MCF 10A (cell line): ENCODE data around the gene ZNF683. TPM values are rescaled to one million over a fixed set of nuclear protein-coding genes. Genes with fewer than 3 reads are reported as not detected.

ENCODE experiments used
- BruUV-seq: library from RNA; stranded (reverse); fragments of 400-500 nt; replicated peaks from 2 replicates; lab custom pipeline; 2021; lab: Mats Ljungman, UMichigan
- CTCF ChIA-PET: fragments of 300-600 bp; sonication (Branson Sonifier 250); formaldehyde crosslinking; extraction: SDS; loops from one replicate; lab custom pipeline; 2021; ENCODE audit warnings: antibody characterized with exemption, inconsistent platforms; lab: Yijun Ruan, JAX
- POLR2A ChIA-PET: fragments of 300-600, 350-650 bp; sonication (Branson Sonifier 250); formaldehyde crosslinking; extraction: SDS; loops from one replicate; lab custom pipeline; 2020; ENCODE audit warnings: antibody characterized with exemption, inconsistent platforms; lab: Yijun Ruan, JAX
- DNase-seq: peaks from one replicate; pipeline ENCODE4 v3.0.0-alpha.2; 2018; ENCODE audit not compliant: unreplicated experiment
- H3K27ac Mint-ChIP-seq: one replicate; pipeline ENCODE4 v1.8.0; 2022; ENCODE audit warnings: mild to moderate bottlenecking, low read depth, mixed read lengths; ENCODE audit not compliant: unreplicated experiment
- H3K27me3 Mint-ChIP-seq: one replicate; pipeline ENCODE4 v1.8.0; 2022; ENCODE audit warnings: mixed read lengths; ENCODE audit not compliant: insufficient read depth, unreplicated experiment
- H3K36me3 Mint-ChIP-seq: one replicate; pipeline ENCODE4 v1.8.0; 2022; ENCODE audit warnings: mild to moderate bottlenecking, moderate library complexity, mixed read lengths; ENCODE audit not compliant: insufficient read depth, unreplicated experiment
- H3K4me1 Mint-ChIP-seq: one replicate; pipeline ENCODE4 v1.8.0; 2022; ENCODE audit warnings: mixed read lengths; ENCODE audit not compliant: insufficient read depth, unreplicated experiment
- H3K4me3 Mint-ChIP-seq: one replicate; pipeline ENCODE4 v1.8.0; 2022; ENCODE audit warnings: mild to moderate bottlenecking, moderate library complexity, mixed read lengths; ENCODE audit not compliant: unreplicated experiment
- H3K9me3 Mint-ChIP-seq: one replicate; pipeline ENCODE4 v1.8.0; 2022; ENCODE audit warnings: mixed read lengths; ENCODE audit not compliant: unreplicated experiment
- CTCF ChIP-seq: fragments of 200-600 bp; IDR thresholded peaks from one replicate; pipeline ENCODE4 v1.8.0; 2022; ENCODE audit warnings: antibody characterized with exemption, mild to moderate bottlenecking; ENCODE audit not compliant: unreplicated experiment
- intact Hi-C: fragments of 100-400 bp; cut with micrococcal nuclease; formaldehyde crosslinking; loops from 2 replicates; pipeline ENCODE4 v1.14.1; 2022
- total RNA-seq: library from RNA; stranded (reverse); gene quantifications from 2 replicates; pipeline ENCODE4 v1.2.3, GENCODE V29; 2022

ZNF683 gene
- total RNA-seq, 1 experiment from 2014 or later = not detected

DNA sequence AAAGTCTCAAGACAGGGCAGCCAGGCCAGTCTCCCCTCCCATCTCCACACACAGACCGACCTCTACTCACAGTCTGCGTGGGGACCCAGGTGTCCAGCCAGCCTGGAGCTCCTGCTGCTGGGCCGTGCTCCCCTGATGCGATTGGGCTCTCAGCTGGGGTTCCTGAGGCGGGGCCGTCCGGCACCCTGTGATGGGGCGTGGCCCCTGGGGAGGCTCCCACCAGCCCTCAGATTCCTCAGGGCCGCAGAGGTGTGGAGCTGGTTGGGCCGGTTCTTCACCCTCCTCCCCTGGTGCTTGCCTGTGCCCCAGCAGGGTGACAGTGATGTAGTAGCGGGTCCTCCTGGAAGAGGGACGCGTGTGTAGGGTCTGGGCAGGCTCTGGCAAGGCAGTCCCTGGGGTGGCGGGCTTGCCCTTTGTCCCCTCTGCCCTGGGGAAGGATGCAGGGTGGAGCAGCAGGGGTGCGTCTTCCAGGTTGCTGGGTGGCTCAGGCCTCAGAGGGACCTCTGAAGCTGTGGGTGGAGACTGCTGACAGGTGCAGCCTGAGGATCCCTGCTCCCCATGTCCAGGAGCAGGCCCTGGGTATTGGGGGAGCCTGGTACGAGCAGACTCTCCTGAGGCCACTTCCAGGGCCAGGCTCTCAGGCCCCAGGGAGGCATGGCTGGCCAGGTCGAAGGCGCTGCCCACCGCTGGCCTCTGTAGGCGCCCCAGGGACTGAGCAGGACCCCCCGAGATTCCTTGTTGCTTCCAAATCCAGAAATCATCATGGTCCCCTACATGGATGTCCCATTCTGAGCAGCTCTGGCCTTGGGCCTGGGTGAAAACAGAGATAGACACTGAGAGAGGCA, 18.4 kb downstream of the ZNF683 start, which contains the start of gene CRYBG2:
TSS of gene CRYBG2 (minus strand) at position 155 of the 845 bp plus-strand sequence. CDS start 7,473 bp downstream, outside the sequence.
- Mint-ChIP-seq H3K4me3 (no peak within 1 kb of the TSS), H3K27me3 (no peaks in the 10 kb centered on the region), H3K9me3 (no peaks in the 10 kb centered on the region), H3K4me1 (peaks cover 50% of the 10 kb centered on the region), H3K36me3 (no peaks in the 10 kb centered on the region), H3K27ac (peak within 1 kb of the TSS; percentile 44)
- TF ChIP-seq CTCF = no peak
- ChIA-PET CTCF (interaction anchor here (0.6 to 2.2 kb wide), 4 partner anchors 8 to 217 kb away, joined by 3 to 5 read pairs (median 4); no protein-coding TSS in a partner anchor), POLR2A (no interaction called here)
- intact Hi-C loops = no loop called here
- DNase-seq = no peak
- no TSS peak for BruUV-seq

- TF ChIP-seq CTCF = no peak
- POLR2A ChIA-PET = no interaction called here
- no peaks in the 10 kb centered on the region for H3K27me3 Mint-ChIP-seq
- H3K4me1 Mint-ChIP-seq = peaks cover 43% of the 10 kb centered on the region
- no peaks in the 10 kb centered on the region for H3K9me3 Mint-ChIP-seq
- peak; percentile 28 for DNase-seq
- no TSS peak for BruUV-seq
- CTCF ChIA-PET = interaction anchor here (0.7 to 2.2 kb wide), 2 partner anchors 9 to 10 kb away, joined by 3 to 5 read pairs; no protein-coding TSS in a partner anchor
- H3K27ac Mint-ChIP-seq = peak overlapping the region; percentile 44
- H3K4me3 Mint-ChIP-seq = no peak overlapping the region
- no peaks in the 10 kb centered on the region for H3K36me3 Mint-ChIP-seq
- intact Hi-C loops = no loop called here
These were observed 19.2 kb downstream of the ZNF683 start for GRCh38 chr1:26353210-26353859.

DNA sequence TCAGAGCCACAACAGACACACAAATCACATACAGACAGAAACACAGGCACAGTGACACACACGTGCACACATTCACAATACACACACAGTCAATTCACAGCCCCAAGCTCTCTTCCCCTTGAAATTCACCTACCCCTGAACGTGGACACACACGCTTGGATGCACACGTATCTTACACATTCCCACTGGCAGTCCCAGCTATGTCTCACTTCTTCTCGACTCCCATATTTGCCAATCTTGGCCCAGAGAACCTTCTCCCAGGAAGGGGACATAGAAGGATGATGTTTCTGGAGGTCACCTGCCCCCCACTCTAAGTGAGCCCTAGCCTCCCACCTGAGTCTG, 20.2 kb downstream of the ZNF683 start:
- H3K27ac Mint-ChIP-seq = peak overlapping the region; percentile 44
- intact Hi-C loops = no loop called here

More for the DNA sequence above, 20.2 kb downstream of the ZNF683 start:
- peaks cover 38% of the 10 kb centered on the region for H3K4me1 Mint-ChIP-seq
- ChIA-PET CTCF (interaction anchor here (0.8 to 0.9 kb wide), 2 partner anchors 11 to 65 kb away, joined by 3 to 5 read pairs; no protein-coding TSS in a partner anchor), POLR2A (interaction anchor here (0.8 to 0.9 kb wide), 2 partner anchors 21 to 118 kb away, joined by 3 to 4 read pairs; partner anchors contain the start of gene CEP85)
- H3K36me3 Mint-ChIP-seq = no peaks in the 10 kb centered on the region
- no peak overlapping the region for H3K4me3 Mint-ChIP-seq
- BruUV-seq = TSS peak; percentile 71
- H3K9me3 Mint-ChIP-seq = no peaks in the 10 kb centered on the region
- TF ChIP-seq CTCF = no peak
- no peak for DNase-seq
- H3K27me3 Mint-ChIP-seq = no peaks in the 10 kb centered on the region
